Mesendoderm (in vitro differentiated cells): Measurements from ENCODE around the gene FADS1.

ENCODE experiments used
- DNase-seq: peaks from one replicate; pipeline ENCODE4 v3.0.0; 2013
- H2AK5ac ChIP-seq: 2 replicates; pipeline ENCODE4 v1.6.1; 2013; ENCODE audit warnings: low read length, inconsistent platforms
- H2BK120ac ChIP-seq: 2 replicates; pipeline ENCODE4 v1.6.1; 2013; ENCODE audit warnings: low read depth, mild to moderate bottlenecking, low read length, moderate library complexity, mixed read lengths
- H2BK15ac ChIP-seq: replicated peaks from 2 replicates; pipeline ENCODE4 v1.6.1; 2013; ENCODE audit warnings: low read depth, mild to moderate bottlenecking, moderate library complexity
- H2BK5ac ChIP-seq: 2 replicates; pipeline ENCODE4 v1.6.1; 2013; ENCODE audit warnings: low read length, inconsistent platforms
- H3K18ac ChIP-seq: 2 replicates; pipeline ENCODE4 v1.6.1; 2013; ENCODE audit warnings: mild to moderate bottlenecking, low read length, mixed read lengths
- H3K23ac ChIP-seq: one replicate; pipeline ENCODE4 v1.6.1; 2013; ENCODE audit warnings: low read length
- H3K27ac ChIP-seq: 2 replicates; pipeline ENCODE4 v1.5.1; 2013; ENCODE audit warnings: low read depth, mild to moderate bottlenecking, inconsistent platforms, low read length, moderate library complexity
- H3K27me3 ChIP-seq: 2 replicates; pipeline ENCODE4 v1.6.1; 2013; ENCODE audit warnings: low read length, control low read depth, mild to moderate bottlenecking, inconsistent platforms; ENCODE audit not compliant: insufficient read depth, poor library complexity
- H3K36me3 ChIP-seq: 2 replicates; pipeline ENCODE4 v1.6.1; 2013; ENCODE audit warnings: low read length, inconsistent platforms; ENCODE audit not compliant: control insufficient read depth, insufficient read depth
- H3K4ac ChIP-seq: one replicate; pipeline ENCODE4 v1.6.1; 2013; ENCODE audit warnings: low read depth, mild to moderate bottlenecking, low read length, moderate library complexity
- H3K4me1 ChIP-seq: 2 replicates; pipeline ENCODE4 v1.6.1; 2013; ENCODE audit warnings: low read depth, low read length, inconsistent platforms; ENCODE audit not compliant: control insufficient read depth
- H3K4me2 ChIP-seq: 2 replicates; pipeline ENCODE4 v1.6.1; 2013; ENCODE audit warnings: low read length
- H3K4me3 ChIP-seq: 2 replicates; pipeline ENCODE4 v1.5.1; 2013; ENCODE audit warnings: mild to moderate bottlenecking, low read length
- H3K56ac ChIP-seq: one replicate; pipeline ENCODE4 v1.6.1; 2013; ENCODE audit warnings: low read length
- H3K79me1 ChIP-seq: 2 replicates; pipeline ENCODE4 v1.6.1; 2013; ENCODE audit warnings: low read length, inconsistent platforms
- H3K79me2 ChIP-seq: 2 replicates; pipeline ENCODE4 v1.6.1; 2013; ENCODE audit warnings: mild to moderate bottlenecking, low read length; ENCODE audit not compliant: control insufficient read depth, insufficient read depth
- H3K9ac ChIP-seq: 2 replicates; pipeline ENCODE4 v1.6.1; 2013; ENCODE audit warnings: low read length, inconsistent platforms
- H4K5ac ChIP-seq: one replicate; pipeline ENCODE4 v1.6.1; 2013; ENCODE audit warnings: low read length
- H4K8ac ChIP-seq: one replicate; pipeline ENCODE4 v1.6.1; 2013; ENCODE audit warnings: low read depth, mild to moderate bottlenecking, control low read depth, low read length, moderate library complexity
- WGBS: extraction: QIAGEN DNeasy Blood & Tissue Kit; methylation state at CpG from one replicate; pipeline ENCODE4 v1.1.7; 2013; ENCODE audit warnings: low lambda C conversion rate, missing lambda C conversion rate; ENCODE audit not compliant: insufficient coverage; ENCODE audit errors: extremely low coverage; 5-methylcytosine and 5-hydroxymethylcytosine counted together

FADS1 gene

GRCh38 chr11:61756147-61756451 lies 60.7 kb downstream of the FADS1 start:
- Histone ChIP-seq H3K4ac (no peak overlapping the region), H2BK5ac (peak overlapping the region; percentile 50), H3K23ac (no peak overlapping the region), H3K4me1 (peaks cover 27% of the 10 kb centered on the region), H4K5ac (no peak overlapping the region), H3K36me3 (no peaks in the 10 kb centered on the region), H3K9ac (peak overlapping the region; percentile 6), H2BK15ac (no peak overlapping the region), H3K79me1 (peaks cover 2% of the 10 kb centered on the region), H4K8ac (no peak overlapping the region), H3K4me3 (no peak overlapping the region), H3K4me2 (no peak overlapping the region), H3K27me3 (no peaks in the 10 kb centered on the region), H2BK120ac (no peak overlapping the region), H3K27ac (no peak overlapping the region), H3K79me2 (no peaks in the 10 kb centered on the region), H3K56ac (peak overlapping the region; percentile 73), H3K18ac (peak overlapping the region; percentile 7), H2AK5ac (no peak overlapping the region)
- no peak for DNase-seq
- no CpG with 5 or more reads among the region's 4 CpGs for WGBS

GRCh38 chr11:61754534-61755482 lies 62.0 kb downstream of the FADS1 start:
- WGBS, result no CpG with 5 or more reads among the region's 31 CpGs
- Histone ChIP-seq H3K4me3 (no peak overlapping the region), H3K9ac (peak overlapping the region; percentile 50), H4K8ac (no peak overlapping the region), H3K18ac (peak overlapping the region; percentile 5), H3K27me3 (no peaks in the 10 kb centered on the region), H3K4me2 (no peak overlapping the region), H3K56ac (peak overlapping the region; percentile 87), H3K27ac (peak overlapping the region; percentile 6), H4K5ac (no peak overlapping the region), H3K4me1 (peaks cover 30% of the 10 kb centered on the region), H2BK120ac (no peak overlapping the region), H2AK5ac (peak overlapping the region; percentile 97), H3K79me1 (peaks cover 2% of the 10 kb centered on the region), H3K36me3 (no peaks in the 10 kb centered on the region), H2BK5ac (peak overlapping the region; percentile 51), H3K23ac (peak overlapping the region; percentile 59), H3K4ac (peak overlapping the region; percentile 11), H2BK15ac (no peak overlapping the region), H3K79me2 (no peaks in the 10 kb centered on the region)
- peak; percentile 88 for DNase-seq

GRCh38 chr11:61753672-61754071 lies 63.1 kb downstream of the FADS1 start:
- Histone ChIP-seq H3K23ac (no peak overlapping the region), H3K4me1 (peaks cover 34% of the 10 kb centered on the region), H3K4me3 (no peak overlapping the region), H3K27me3 (no peaks in the 10 kb centered on the region), H4K5ac (no peak overlapping the region), H3K79me2 (no peaks in the 10 kb centered on the region), H3K18ac (peak overlapping the region; percentile 2), H3K4me2 (no peak overlapping the region), H3K79me1 (peaks cover 2% of the 10 kb centered on the region), H3K9ac (no peak overlapping the region), H3K4ac (peak overlapping the region; percentile 65), H3K27ac (no peak overlapping the region), H3K36me3 (no peaks in the 10 kb centered on the region), H2BK5ac (no peak overlapping the region), H3K56ac (peak overlapping the region; percentile 87), H2AK5ac (peak overlapping the region; percentile 33), H2BK15ac (no peak overlapping the region), H4K8ac (no peak overlapping the region), H2BK120ac (no peak overlapping the region)
- no CpG with 5 or more reads among the region's 5 CpGs for WGBS
- DNase-seq, result no peak

- peak overlapping the region; percentile 80 for H3K9ac ChIP-seq
- no peak overlapping the region for H3K27ac ChIP-seq
- H3K4me2 ChIP-seq, result peak overlapping the region; percentile 74
- no peak overlapping the region for H2BK15ac ChIP-seq
- H4K5ac ChIP-seq, result no peak overlapping the region
- peak overlapping the region; percentile 62 for H3K18ac ChIP-seq
- peak overlapping the region; percentile 87 for H3K56ac ChIP-seq
- no peak overlapping the region for H3K23ac ChIP-seq
- no CpG with 5 or more reads among the region's 17 CpGs for WGBS
- no peaks in the 10 kb centered on the region for H3K79me2 ChIP-seq
- no peak overlapping the region for H2BK120ac ChIP-seq
- H3K4ac ChIP-seq, result peak overlapping the region; percentile 44
- no peaks in the 10 kb centered on the region for H3K27me3 ChIP-seq
- peaks cover 34% of the 10 kb centered on the region for H3K4me1 ChIP-seq
- H2AK5ac ChIP-seq, result peak overlapping the region; percentile 1
- H3K36me3 ChIP-seq, result no peaks in the 10 kb centered on the region
- H3K4me3 ChIP-seq, result peak overlapping the region; percentile 52
- no peak for DNase-seq
- no peak overlapping the region for H4K8ac ChIP-seq
- peak overlapping the region; percentile 20 for H2BK5ac ChIP-seq
- peaks cover 2% of the 10 kb centered on the region for H3K79me1 ChIP-seq
Measured at GRCh38 chr11:61752925-61753521, 63.8 kb downstream of the FADS1 start.

- Histone ChIP-seq H2BK15ac (no peak within 1 kb of the TSS), H3K18ac (peak within 1 kb of the TSS; percentile 62), H2BK120ac (no peak within 1 kb of the TSS), H2AK5ac (peak within 1 kb of the TSS; percentile 1), H3K36me3 (no peaks in the 10 kb centered on the region), H3K4me1 (peaks cover 34% of the 10 kb centered on the region), H3K79me1 (peaks cover 2% of the 10 kb centered on the region), H3K79me2 (no peaks in the 10 kb centered on the region), H3K23ac (no peak within 1 kb of the TSS), H3K56ac (peak within 1 kb of the TSS; percentile 87), H3K4me2 (peak within 1 kb of the TSS; percentile 74), H3K9ac (peak within 1 kb of the TSS; percentile 80), H2BK5ac (peak within 1 kb of the TSS; percentile 20), H3K27me3 (no peaks in the 10 kb centered on the region), H3K27ac (no peak within 1 kb of the TSS), H3K4ac (peak within 1 kb of the TSS; percentile 44), H4K8ac (no peak within 1 kb of the TSS), H4K5ac (no peak within 1 kb of the TSS), H3K4me3 (peak within 1 kb of the TSS; percentile 52)
- WGBS, result no CpG with 5 or more reads among the region's 93 CpGs
- peak; percentile 51 for DNase-seq
Measured at GRCh38 chr11:61752117-61752924, 64.5 kb downstream of the FADS1 start, which contains the start of gene MYRF. Gene MYRF (plus strand): TSS chr11:61752636. CDS start chr11:61752745, 109 bp downstream.
